Gastrocnemius medialis (tissue), 4 donors: ENCODE measurements around the gene BCAS2.

Source experiments
- CTCF ChIP-seq, 5 experiments: fragments of 450-650 bp in 3 of 5; fragments of 200-600 bp in 2 of 5; sonication (generic) in 2 of 5; IDR thresholded peaks in 4 of 5; conservative IDR thresholded peaks in 1 of 5; 1 replicate in 4 of 5; 2 replicates in 1 of 5; pipeline ENCODE4 v1.5.1; 2016 to 2019; ENCODE audit warnings: antibody characterized with exemption in 5 of 5, mild to moderate bottlenecking in 3 of 5, moderate library complexity in 3 of 5
- POLR2A ChIP-seq, 2 donors: fragments of 450-650 bp; IDR thresholded peaks; one replicate each; pipeline ENCODE4 v1.6.1; 2017; ENCODE audit warnings: antibody characterized with exemption in 2 of 2, mild to moderate bottlenecking in 2 of 2, moderate library complexity in 2 of 2

DNA sequence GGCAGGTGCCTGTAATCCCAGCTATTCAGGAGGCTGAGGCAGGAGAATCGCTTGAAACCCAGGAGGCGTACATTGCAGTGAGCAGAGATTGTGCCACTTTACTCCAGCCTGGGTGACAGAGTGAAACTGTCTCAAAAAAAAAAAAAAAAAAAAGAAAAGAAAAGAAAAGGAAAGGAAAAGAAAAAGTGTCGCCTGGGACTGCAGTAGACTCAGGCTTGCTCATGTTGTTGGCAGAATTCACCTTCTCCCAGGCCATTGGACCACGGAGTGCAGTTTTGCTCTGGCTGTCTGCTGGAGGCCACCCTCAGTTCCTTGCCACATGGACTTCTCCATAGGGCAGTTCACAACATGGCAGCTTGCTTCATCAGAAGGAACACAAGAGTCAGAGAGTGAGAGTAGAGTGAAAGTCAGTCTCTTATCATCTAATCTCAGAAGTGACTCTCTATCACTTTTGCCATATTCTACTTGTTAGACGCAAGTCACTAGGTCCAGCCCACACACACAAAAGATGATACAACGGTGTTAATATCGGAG is 29.2 kb downstream of the BCAS2 start:
- TF ChIP-seq CTCF (IDR thresholded peaks at IDR 0.05 in 4 of 5, conservative IDR thresholded peaks at IDR 0.05 in 1 of 5) (no peak), POLR2A (IDR thresholded peaks at IDR 0.05) (no peak)
